SU-DHL-6 (cell line): ENCODE measurements around the gene CEACAM21.

ENCODE experiments used
- H2AFZ ChIP-seq: fragments of 200-600 bp; sonication (generic); 2 replicates; pipeline ENCODE4 v1.6.1; 2014; ENCODE audit warnings: low read depth, mild to moderate bottlenecking, moderate library complexity, mixed read lengths, antibody characterized with exemption, low read length; ENCODE audit not compliant: severe bottlenecking
- H3F3A ChIP-seq: fragments of 200-600 bp; shearing (Covaris generic); 2 replicates; pipeline ENCODE4 v1.6.0; 2016; ENCODE audit warnings: antibody characterized with exemption, mild to moderate bottlenecking; ENCODE audit not compliant: insufficient read depth
- H3K27ac ChIP-seq: fragments of 200-600 bp; sonication (generic); 2 replicates; pipeline ENCODE4 v1.5.1; 2016; ENCODE audit warnings: low read depth, mild to moderate bottlenecking, low read length, moderate library complexity, mixed read lengths
- H3K27me3 ChIP-seq: fragments of 200-600 bp; sonication (generic), shearing (Covaris generic); 2 replicates; pipeline ENCODE4 v1.6.0; 2014; ENCODE audit warnings: mild to moderate bottlenecking, low read length
- H3K36me3 ChIP-seq: fragments of 200-600 bp; sonication (generic); 2 replicates; pipeline ENCODE4 v1.6.1; 2014; ENCODE audit warnings: mild to moderate bottlenecking, low read length, mixed read lengths
- H3K4me2 ChIP-seq: fragments of 300-600, 200-600 bp; shearing (Covaris generic), sonication (generic); 2 replicates; pipeline ENCODE4 v1.6.0; 2014; ENCODE audit warnings: low read length, low read depth, mild to moderate bottlenecking; ENCODE audit not compliant: poor library complexity, severe bottlenecking
- H3K4me3 ChIP-seq: fragments of 200-600 bp; sonication (generic); 2 replicates; pipeline ENCODE4 v1.5.1; 2014; ENCODE audit warnings: antibody characterized with exemption, low read length, mild to moderate bottlenecking, mixed read lengths; ENCODE audit not compliant: insufficient read depth, poor library complexity, severe bottlenecking
- H3K79me2 ChIP-seq: fragments of 200-600 bp; sonication (generic); 2 replicates; pipeline ENCODE4 v1.6.1; 2014; ENCODE audit warnings: mild to moderate bottlenecking, low read length, moderate library complexity; ENCODE audit not compliant: insufficient read depth
- H3K9ac ChIP-seq: fragments of 200-600 bp; sonication (generic); 2 replicates; pipeline ENCODE4 v1.7.0; 2014; ENCODE audit warnings: mild to moderate bottlenecking, low read length
- H3K9me2 ChIP-seq: fragments of 200-600 bp; sonication (generic); replicated peaks from 2 replicates; pipeline ENCODE4 v1.6.1; 2014; ENCODE audit warnings: low read length; ENCODE audit not compliant: insufficient read depth
- H3K9me3 ChIP-seq: fragments of 200-600 bp; sonication (generic); 2 replicates; pipeline ENCODE4 v1.6.1; 2014; ENCODE audit warnings: low read length, mixed read lengths; ENCODE audit not compliant: insufficient read depth
- H4K20me1 ChIP-seq: fragments of 200-600 bp; sonication (generic); 2 replicates; pipeline ENCODE4 v1.6.1; 2014; ENCODE audit warnings: low read depth, mild to moderate bottlenecking, antibody characterized with exemption, low read length, moderate library complexity, mixed read lengths
- EZH2phosphoT487 ChIP-seq: fragments of 200-600 bp; sonication (generic), shearing (Covaris generic); conservative IDR thresholded peaks from 2 replicates; pipeline ENCODE4 v1.6.1; 2018; ENCODE audit warnings: mild to moderate bottlenecking, antibody characterized with exemption, low read length, moderate library complexity, mixed read lengths
- TF ChIP-seq, protein P1 (sequence below): fragments of 200-600 bp; sonication (generic); IDR thresholded peaks from one replicate; pipeline ENCODE4 v1.5.1; 2017; ENCODE audit warnings: antibody characterized with exemption, mild to moderate bottlenecking, low read length, moderate library complexity; ENCODE audit not compliant: insufficient read depth, poor library complexity, severe bottlenecking

Gene CEACAM21

DNA sequence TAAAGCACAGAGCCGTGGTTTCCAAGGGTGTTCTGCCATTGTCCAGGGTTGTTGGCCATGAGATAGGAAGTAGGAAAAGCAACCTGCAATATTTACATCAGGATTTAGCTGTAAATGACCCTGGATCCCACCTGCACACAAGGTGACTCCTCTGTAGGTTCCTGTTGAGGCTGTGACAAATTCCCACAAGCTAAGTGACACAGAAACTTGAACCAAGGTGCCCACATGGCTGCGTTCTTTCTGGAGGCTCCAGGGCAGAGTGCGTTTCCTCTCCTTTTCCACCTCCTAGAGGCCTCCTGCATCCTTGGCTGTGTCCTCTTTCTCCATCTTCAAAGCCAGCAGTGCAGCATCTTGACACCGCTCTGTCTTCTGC lies 11.9 kb downstream of the CEACAM21 start:
- Histone ChIP-seq H3K9me2 (no peaks in the 10 kb centered on the region), H3K27ac (no peak overlapping the region), H4K20me1 (no peaks in the 10 kb centered on the region), H3F3A (no peaks in the 10 kb centered on the region), H3K36me3 (no peaks in the 10 kb centered on the region), H2AFZ (no peak overlapping the region), H3K79me2 (no peaks in the 10 kb centered on the region), H3K9ac (no peak overlapping the region), H3K9me3 (no peaks in the 10 kb centered on the region), H3K4me3 (no peak overlapping the region), H3K27me3 (no peaks in the 10 kb centered on the region), H3K4me2 (no peak overlapping the region)
- no peak for TF ChIP-seq EZH2phosphoT487
- TF ChIP-seq, protein P1, sequence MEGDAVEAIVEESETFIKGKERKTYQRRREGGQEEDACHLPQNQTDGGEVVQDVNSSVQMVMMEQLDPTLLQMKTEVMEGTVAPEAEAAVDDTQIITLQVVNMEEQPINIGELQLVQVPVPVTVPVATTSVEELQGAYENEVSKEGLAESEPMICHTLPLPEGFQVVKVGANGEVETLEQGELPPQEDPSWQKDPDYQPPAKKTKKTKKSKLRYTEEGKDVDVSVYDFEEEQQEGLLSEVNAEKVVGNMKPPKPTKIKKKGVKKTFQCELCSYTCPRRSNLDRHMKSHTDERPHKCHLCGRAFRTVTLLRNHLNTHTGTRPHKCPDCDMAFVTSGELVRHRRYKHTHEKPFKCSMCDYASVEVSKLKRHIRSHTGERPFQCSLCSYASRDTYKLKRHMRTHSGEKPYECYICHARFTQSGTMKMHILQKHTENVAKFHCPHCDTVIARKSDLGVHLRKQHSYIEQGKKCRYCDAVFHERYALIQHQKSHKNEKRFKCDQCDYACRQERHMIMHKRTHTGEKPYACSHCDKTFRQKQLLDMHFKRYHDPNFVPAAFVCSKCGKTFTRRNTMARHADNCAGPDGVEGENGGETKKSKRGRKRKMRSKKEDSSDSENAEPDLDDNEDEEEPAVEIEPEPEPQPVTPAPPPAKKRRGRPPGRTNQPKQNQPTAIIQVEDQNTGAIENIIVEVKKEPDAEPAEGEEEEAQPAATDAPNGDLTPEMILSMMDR, result no peak

DNA sequence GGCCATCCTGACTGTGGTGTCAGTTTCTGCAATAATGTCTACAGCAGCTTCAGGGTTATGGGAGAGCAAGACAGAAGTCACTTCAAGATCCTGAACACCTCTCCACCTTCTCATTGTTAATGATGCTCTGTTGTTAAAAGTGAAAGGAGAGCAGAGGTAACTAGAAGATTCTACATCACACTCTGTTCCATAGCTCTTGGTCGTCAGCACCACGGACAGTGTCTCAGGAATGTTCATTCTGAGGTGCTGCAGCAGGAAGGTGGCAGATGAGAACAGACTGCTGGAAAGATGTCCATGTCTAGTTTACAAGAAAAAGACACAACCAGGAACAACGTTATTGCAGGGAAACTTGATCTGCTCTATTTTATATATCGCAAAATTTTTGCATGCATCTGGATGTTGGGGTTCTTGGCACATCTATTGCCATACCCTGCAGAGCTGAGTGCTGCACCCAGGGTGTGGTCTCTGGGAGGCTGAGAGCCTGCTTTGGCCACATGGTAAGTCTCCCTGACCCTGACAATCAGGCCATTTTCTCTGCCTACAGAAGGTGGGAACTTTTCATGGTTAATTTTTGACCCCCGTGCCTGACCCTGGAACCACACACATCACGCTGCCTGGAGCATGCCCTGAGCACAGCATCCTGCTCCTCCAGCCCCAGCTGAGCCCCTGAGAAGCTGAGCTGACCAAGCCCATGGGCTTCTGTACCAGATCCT lies 12.7 kb downstream of the CEACAM21 start:
- Histone ChIP-seq H3K9ac (no peak overlapping the region), H3K9me3 (no peaks in the 10 kb centered on the region), H3K36me3 (no peaks in the 10 kb centered on the region), H4K20me1 (no peaks in the 10 kb centered on the region), H3K27ac (no peak overlapping the region), H3K4me3 (no peak overlapping the region), H3K27me3 (no peaks in the 10 kb centered on the region), H3K79me2 (no peaks in the 10 kb centered on the region), H3K9me2 (no peaks in the 10 kb centered on the region), H3K4me2 (no peak overlapping the region), H2AFZ (no peak overlapping the region), H3F3A (no peaks in the 10 kb centered on the region)
- TF ChIP-seq, protein P1, result no peak
- TF ChIP-seq EZH2phosphoT487, result no peak

DNA sequence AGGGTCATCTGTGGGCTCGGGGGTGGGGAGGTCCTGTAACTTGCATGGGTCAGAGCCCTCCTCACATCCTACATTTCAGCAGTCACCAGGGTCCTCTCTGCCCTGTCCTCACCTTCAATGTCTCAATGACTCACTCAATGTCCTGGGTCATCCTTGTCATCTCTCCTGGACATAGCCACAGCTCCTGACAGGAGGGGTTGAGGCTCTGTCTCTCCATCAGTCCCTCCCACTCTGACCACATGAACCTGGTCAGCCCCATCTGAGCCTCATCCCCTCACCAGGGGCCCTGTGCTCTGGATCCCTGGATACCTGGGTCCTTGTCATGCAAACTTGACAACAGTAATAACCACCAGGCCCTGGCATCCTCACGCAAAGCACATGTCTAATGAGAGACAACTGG lies 13.4 kb downstream of the CEACAM21 start:
- no peak overlapping the region for H3K27ac ChIP-seq
- TF ChIP-seq, protein P1, result no peak
- TF ChIP-seq EZH2phosphoT487, result no peak
- H3K27me3 ChIP-seq, result no peaks in the 10 kb centered on the region

More for the DNA sequence above, 13.4 kb downstream of the CEACAM21 start:
- Histone ChIP-seq H3K79me2 (no peaks in the 10 kb centered on the region), H3K9me2 (no peaks in the 10 kb centered on the region), H3K9ac (no peak overlapping the region), H3K9me3 (no peaks in the 10 kb centered on the region), H3K36me3 (no peaks in the 10 kb centered on the region), H3K4me2 (no peak overlapping the region), H3F3A (no peaks in the 10 kb centered on the region), H2AFZ (no peak overlapping the region), H4K20me1 (no peaks in the 10 kb centered on the region), H3K4me3 (no peak overlapping the region)
